Measurements from ENCODE around the gene ITGBL1.

The ITGBL1 gene

GRCh38 chr13:101570410-101570809 is 117.9 kb downstream of the ITGBL1 start:
- no peak for DNase-seq

GRCh38 chr13:101572456-101572855 is 120.0 kb downstream of the ITGBL1 start:
- DNase-seq, result no peak

GRCh38 chr13:101575581-101575980 is 123.1 kb downstream of the ITGBL1 start:
- no peak for DNase-seq

GRCh38 chr13:101576455-101576854 is 124.0 kb downstream of the ITGBL1 start:
- DNase-seq, result no peak

- no peak for DNase-seq
Measured at GRCh38 chr13:101576977-101577376, 124.5 kb downstream of the ITGBL1 start.

- no peak for DNase-seq
Measured at GRCh38 chr13:101579281-101579802, 126.9 kb downstream of the ITGBL1 start.

GRCh38 chr13:101584331-101584730 is 131.9 kb downstream of the ITGBL1 start:
- no peak for DNase-seq

- DNase-seq, result no peak
Measured at GRCh38 chr13:101590479-101590878, 138.0 kb downstream of the ITGBL1 start.

GRCh38 chr13:101594936-101595335 is 142.5 kb downstream of the ITGBL1 start:
- no peak for DNase-seq

- DNase-seq, result no peak
Measured at GRCh38 chr13:101596803-101597202, 144.3 kb downstream of the ITGBL1 start.

GRCh38 chr13:101611491-101612475 is 159.3 kb downstream of the ITGBL1 start:
- no peak for DNase-seq

- no peak for DNase-seq
Measured at GRCh38 chr13:101612735-101613134, 160.3 kb downstream of the ITGBL1 start.

GRCh38 chr13:101614491-101614890 is 162.0 kb downstream of the ITGBL1 start:
- DNase-seq, result no peak

GRCh38 chr13:101618440-101619187 is 166.1 kb downstream of the ITGBL1 start:
- DNase-seq, result no peak

- no peak for DNase-seq
Measured at GRCh38 chr13:101621099-101621498, 168.6 kb downstream of the ITGBL1 start.

GRCh38 chr13:101623470-101624209 is 171.2 kb downstream of the ITGBL1 start:
- no peak for DNase-seq

- peak; percentile 47 for DNase-seq
Measured at GRCh38 chr13:101624210-101624922, 171.9 kb downstream of the ITGBL1 start.

GRCh38 chr13:101624981-101625380 is 172.5 kb downstream of the ITGBL1 start:
- no peak for DNase-seq

- peak; percentile 70 for DNase-seq
Measured at GRCh38 chr13:101626925-101627555, 174.6 kb downstream of the ITGBL1 start.

- DNase-seq, result peak; percentile 70
Measured at GRCh38 chr13:101627556-101627943, 175.1 kb downstream of the ITGBL1 start.

- no peak for DNase-seq
Measured at GRCh38 chr13:101628900-101629299, 176.4 kb downstream of the ITGBL1 start.

- DNase-seq, result no peak
Measured at GRCh38 chr13:101631395-101631794, 178.9 kb downstream of the ITGBL1 start.
